ENCODE results near the gene GRAPL. TPM values are rescaled to one million over a fixed set of nuclear protein-coding genes. Genes with fewer than 3 reads are reported as not detected.
"Not testable (repeated sequence)": the region's sequence is repeated elsewhere in the genome, so short reads cannot be mapped to it uniquely, and the experiment has no call there.

The GRAPL gene
- 1 to 10 TPM in 7 of 10 donors, under 1 TPM in 3; 0.53 to 2.9 (median 1.6) TPM for total RNA-seq
- polyA plus RNA-seq = 1 to 10 TPM in 1 of 2 donors, under 1 TPM in 1; 0.94 to 3.1 TPM
- long read RNA-seq, donor 1 = 0 reads
- long read RNA-seq, donor 2 = 0 reads
- long read RNA-seq, donor 3, partial matches to known transcripts = 0 of 2 reads
- long read RNA-seq, donor 3, other reads (novel, unspliced or antisense) = 0 of 2 reads

DNA sequence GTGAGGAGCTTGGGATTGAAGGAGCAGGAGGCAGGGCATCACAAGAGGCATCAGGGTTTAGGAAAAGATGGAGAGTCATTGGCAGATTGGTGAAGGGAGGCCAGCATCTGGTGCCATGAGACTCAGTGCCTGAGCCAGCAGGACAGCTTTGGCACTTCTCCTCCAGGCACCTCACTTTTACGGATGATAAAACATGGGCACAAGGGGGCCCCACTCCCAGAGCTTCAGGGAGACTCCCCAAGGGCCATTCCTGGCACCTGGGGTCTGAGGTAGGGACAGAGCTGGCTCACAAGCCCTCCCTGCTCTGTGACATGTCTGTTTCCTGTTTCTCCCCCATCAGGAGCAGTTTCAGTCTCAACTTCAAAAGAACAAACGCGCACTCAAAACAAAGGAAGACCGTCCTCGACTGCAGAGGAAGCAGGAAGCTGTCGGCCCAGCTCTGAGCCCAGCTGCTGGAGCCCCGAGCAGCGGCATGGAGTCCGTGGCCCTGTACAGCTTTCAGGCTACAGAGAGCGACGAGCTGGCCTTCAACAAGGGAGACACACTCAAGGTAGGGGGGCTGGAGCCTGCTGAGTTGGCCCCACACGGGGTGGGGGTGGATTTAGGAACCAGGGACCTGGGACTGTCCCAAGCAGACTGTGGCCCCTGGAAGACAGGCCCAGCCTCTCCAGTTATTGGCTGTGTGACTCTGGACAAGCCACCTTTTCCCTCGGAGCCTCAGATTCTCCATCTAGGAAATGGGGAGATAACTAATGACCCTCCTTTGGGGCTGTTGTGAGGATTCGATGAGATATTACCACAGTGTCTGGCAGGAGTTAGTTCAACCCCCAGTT is at the start of gene GRAPL:
Gene GRAPL (plus strand): TSS at position 442 of the 833 bp plus-strand sequence. CDS start 31 bp downstream, at position 473.
- DNase-seq; H3K4me3 ChIP-seq; H3K36me3 ChIP-seq; intact Hi-C loops (cut with DNase I); H3K9me3 ChIP-seq; H3K4me1 ChIP-seq; H3K27ac ChIP-seq; H3K27me3 ChIP-seq: not testable (repeated sequence)
- WGBS, 2 donors = no CpG with 5 or more reads among the region's 14 CpGs
- ATAC-seq = peak; percentile 35 to 82 (median 77)

DNA sequence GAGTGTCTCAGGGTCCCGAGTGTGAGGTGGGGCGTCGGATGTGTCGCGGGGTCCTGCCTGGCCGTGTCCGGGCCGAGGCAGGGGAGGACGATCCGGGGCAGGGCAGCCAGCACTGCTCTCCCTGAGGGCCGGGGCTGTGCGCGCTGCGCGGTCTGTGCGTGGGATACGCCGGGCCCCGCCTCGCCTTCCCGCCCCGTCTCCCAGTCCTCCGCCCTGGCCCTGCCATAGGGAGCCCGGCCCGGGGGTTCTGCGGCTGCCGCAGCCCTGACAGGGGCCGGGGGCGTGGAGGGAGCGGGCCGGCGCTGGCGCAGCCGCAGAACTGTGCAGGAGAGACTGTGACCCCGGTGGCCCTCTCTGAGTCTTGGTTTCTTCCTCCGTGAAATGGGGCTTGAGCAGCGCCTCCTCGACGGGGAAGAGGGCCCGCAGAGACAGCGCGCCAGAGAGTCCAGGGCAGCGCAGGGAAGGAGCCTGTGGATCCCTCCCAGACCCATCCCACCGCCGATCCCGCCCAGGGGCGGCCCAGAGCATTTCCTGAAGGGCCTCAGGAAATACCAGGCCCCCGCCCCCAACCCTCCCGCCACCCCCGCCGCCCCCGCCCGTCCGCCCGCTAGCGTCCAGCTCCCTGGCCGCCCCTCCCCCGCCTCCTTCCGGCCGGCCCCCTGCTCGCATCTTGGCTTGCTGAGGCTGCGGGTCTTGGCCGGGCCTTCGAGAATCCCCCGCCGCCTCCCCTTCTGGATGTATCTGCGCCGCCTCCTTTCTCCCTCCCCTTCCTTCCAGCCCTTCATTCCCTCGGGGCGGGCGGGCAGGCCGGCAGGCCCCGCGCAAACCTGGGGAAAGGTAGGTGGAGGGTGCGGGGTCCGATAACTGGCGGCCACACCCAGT is 38.3 kb upstream of the GRAPL start:
- peak; percentile 85 to 95 (median 93) for ATAC-seq
- peak in 1 of 2 donors; percentile 23 for DNase-seq
- H3K36me3 ChIP-seq; H3K9me3 ChIP-seq; intact Hi-C loops (cut with DNase I); H3K4me1 ChIP-seq; H3K27me3 ChIP-seq: not testable (repeated sequence)
- WGBS, 2 donors = 0% methylated on average over 7 of the region's 77 CpGs; no CpG with 5 or more reads in 1 of the 2 donors
- peak overlapping the region in 2 of 10 donors; percentile 33 to 34 for H3K4me3 ChIP-seq
- peak overlapping the region in 5 of 10 donors; percentile 44 to 70 (median 67) for H3K27ac ChIP-seq

DNA sequence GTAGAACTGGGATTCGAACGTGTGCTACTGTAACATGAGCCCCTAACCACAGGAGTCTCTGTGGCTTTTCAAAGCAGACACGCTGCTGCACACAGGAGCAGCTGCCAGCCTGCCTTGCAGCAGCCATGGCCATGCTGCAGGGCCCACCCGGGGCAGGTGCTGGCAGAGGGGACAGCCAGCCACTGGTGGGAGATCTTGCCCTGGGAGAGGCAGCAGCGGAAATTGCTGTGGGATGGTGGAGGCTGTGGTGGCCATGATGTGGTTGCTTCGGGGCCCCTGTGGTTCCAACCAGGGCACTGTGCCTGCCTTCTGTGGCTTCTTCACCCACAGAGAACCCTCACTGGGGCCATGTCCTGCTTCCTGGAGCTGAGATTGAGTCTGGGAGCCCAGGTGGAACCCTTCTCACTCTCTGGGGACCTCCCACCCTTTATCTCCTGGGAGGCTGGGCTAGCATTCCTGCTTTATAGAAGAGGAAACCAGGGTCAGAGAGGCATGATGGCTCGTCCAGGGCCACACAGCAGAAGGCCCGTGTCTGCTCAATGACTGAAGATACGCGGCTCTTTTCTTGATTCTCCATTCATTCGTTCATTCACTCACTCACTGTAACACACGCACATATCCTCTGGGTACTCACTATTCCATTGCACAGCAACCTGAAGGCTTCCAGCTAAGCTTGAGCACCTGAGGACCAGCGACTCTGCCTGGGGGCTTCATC is 37.2 kb upstream of the GRAPL start:
- H3K4me3 ChIP-seq; ATAC-seq; H3K27me3 ChIP-seq; H3K27ac ChIP-seq; H3K4me1 ChIP-seq; H3K9me3 ChIP-seq; DNase-seq; intact Hi-C loops (cut with DNase I); H3K36me3 ChIP-seq: not testable (repeated sequence)
- WGBS, 2 donors = no CpG with 5 or more reads among the region's 13 CpGs

DNA sequence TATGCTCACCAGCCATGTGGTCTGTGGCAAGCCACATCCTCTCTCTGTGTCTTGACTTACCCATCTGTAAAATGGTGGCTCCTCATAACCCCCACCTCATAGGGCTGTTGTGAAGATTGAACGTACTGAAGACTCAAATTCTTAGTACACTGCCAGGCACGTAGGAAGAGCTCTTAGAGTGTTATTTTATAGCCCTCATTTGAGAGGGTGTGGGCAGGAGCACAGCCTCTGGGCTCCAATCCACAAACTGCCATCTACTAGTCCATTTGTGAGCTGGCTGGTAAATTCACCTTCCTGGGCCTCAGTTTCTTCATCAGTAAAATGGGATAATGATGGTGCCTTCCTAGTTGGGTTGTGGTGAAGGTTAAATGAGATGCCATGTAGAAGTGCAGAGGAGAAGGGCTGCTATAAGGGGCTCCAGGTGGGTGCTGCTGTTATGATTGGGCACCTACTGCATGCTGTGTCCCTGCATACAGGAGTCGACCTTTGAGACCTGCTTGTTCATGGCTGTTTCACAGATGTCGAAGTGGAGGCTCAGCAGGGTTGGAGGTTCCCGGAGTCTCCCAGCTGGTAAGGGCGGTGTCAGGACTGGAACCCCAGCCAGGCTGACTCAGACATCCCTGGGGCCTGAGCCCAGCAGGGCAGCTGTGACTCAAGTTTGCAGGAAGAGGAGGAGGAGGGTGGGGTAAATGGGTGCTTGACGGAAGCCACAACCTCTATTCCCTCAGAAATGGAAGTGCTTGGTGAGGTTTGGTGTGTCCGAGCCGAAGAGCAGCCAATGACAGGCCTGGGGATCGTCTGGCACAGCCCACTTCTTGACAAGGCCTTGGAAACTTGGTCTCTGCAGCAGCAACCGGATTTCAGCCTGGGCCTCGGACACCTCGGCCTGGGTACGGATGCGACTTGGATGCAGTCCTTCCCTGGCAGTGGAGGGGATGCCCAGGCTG is 34.4 kb upstream of the GRAPL start:
- peak overlapping the region in 1 of 10 donors; percentile 53 for H3K27ac ChIP-seq
- H3K9me3 ChIP-seq; intact Hi-C loops (cut with DNase I); H3K4me3 ChIP-seq; H3K4me1 ChIP-seq; H3K27me3 ChIP-seq; H3K36me3 ChIP-seq: not testable (repeated sequence)
- WGBS, 2 donors = 48 to 67% methylated on average over 11 of the region's 15 CpGs
- DNase-seq (peak; percentile 9 to 13), ATAC-seq (peak; percentile 6 to 77 (median 42))

DNA sequence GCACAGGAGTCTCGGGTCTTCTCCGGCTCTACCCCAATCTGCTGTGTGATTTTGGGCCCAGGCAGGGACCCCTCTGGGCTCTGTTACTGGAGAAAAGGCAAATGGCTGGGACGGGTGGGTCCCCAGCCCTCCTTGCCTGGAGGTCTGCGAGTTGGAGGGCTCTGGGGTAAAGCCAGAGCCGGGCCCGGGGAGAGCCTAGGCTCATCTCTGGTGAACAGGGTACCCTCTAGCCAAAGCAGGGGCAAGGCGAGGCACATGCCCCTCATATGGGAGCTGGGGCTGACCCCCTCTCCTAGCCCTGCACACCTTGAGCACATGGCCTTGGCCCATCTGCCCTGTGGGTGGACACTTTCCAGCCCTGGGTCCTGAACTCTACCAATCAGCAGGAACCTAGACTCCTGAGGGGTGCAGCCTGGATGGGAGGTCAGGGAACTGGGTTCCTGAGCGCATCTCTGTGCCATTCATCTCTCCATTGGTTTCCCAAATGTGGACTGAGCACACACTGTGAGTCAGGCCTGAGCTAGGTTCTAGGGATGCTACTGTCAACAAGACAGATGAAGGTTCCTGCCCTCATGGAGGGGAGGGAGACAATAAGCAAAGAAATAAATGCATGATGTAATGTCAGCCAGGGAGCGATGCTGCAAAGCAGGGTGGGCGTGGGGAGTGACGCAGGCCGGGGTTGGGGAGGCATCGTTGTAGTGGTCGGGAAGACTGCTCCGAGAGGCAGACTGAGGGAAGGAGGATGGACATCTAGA is 33.5 kb upstream of the GRAPL start:
- 97 to 98% methylated on average over 5 to 6 of the region's 15 CpGs for WGBS, 2 donors
- H3K4me1 ChIP-seq; H3K4me3 ChIP-seq; intact Hi-C loops (cut with DNase I); DNase-seq; ATAC-seq; H3K9me3 ChIP-seq; H3K36me3 ChIP-seq; H3K27me3 ChIP-seq: not testable (repeated sequence)
- H3K27ac ChIP-seq = peak overlapping the region in 1 of 10 donors; percentile 53

DNA sequence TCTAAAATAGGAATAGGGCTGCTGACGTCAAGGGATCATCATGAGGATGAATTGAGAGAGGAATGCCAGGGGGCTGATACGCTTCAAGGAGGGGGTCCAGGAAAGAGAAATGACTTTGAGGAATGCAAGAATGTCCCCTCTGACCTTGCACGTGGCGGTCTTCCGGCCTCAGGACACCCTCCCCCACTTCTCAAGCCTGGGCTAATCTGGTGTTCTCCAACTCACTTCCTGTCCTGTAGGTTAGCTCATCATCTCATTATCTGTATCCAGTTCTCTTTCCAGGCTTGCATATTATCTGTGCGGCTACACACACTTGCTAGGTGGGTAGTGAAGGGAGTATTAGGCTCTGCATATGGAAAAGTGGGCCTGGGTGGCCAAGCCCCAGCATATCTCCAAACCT is 18.9 kb upstream of the GRAPL start:
- peak in 1 of 2 donors; percentile 1 for DNase-seq
- ATAC-seq; H3K4me3 ChIP-seq; H3K9me3 ChIP-seq; intact Hi-C loops (cut with DNase I); H3K27me3 ChIP-seq; H3K27ac ChIP-seq; H3K4me1 ChIP-seq; H3K36me3 ChIP-seq: not testable (repeated sequence)
- WGBS, 2 donors = 36% methylated on average over 3 of the region's 6 CpGs; no CpG with 5 or more reads in 1 of the 2 donors

DNA sequence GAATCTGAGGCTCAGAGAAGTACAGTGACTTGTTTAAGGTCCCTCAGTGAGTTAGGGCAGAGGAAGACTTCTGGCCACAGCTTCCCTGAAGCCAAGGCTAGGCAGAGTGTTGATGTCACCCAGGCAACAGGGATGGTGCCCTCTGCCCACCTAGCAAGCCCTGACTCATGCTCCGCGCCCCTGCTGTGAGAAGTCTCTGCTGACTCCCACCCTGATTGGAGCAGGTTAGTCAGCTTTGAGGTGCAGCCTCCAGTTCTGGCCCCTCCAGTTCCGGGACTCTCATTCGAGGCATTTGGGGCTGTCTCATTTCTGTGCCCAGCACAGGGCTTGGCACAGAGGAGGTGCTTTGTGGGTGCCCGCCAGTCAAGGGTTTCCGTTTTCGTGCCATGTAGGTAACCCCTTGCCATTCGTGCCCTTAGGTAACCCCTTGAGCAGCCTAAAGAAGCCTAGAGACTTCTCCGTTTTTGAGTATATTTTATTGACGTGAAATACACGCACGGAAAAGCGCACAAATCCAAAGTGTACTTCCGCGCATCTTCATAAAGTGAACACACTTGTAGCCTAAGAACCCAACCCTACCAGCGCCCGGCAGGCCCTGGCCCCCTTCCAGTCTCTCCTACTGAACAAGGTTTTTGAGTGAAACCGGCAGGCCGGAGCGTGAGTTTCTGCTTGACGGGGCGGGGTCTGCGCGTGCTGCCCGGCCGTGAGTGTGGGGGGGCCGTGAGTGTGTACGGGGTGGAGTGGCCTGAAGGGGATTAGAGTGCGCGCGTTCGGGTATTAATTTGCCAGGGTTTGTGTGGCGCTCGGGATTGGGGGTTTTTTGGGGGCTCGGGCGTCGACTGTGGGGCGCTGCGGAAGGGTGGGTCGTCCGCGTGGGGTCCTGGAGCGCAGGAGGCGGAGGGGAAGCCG is 16.9 kb upstream of the GRAPL start:
- peak; percentile 74 to 87 (median 79) for ATAC-seq
- H3K4me3 ChIP-seq = peak overlapping the region in 1 of 10 donors; percentile 60
- intact Hi-C loops (cut with DNase I); DNase-seq; H3K9me3 ChIP-seq; H3K4me1 ChIP-seq; H3K36me3 ChIP-seq; H3K27me3 ChIP-seq: not testable (repeated sequence)
- no CpG with 5 or more reads among the region's 45 CpGs for WGBS, 2 donors
- peak overlapping the region in 1 of 10 donors; percentile 89 for H3K27ac ChIP-seq

Data from heart right ventricle (tissue), 16 donors.